CD4-positive, alpha-beta T cell (primary cell): ENCODE results near the gene FNDC1. TPM values are rescaled to one million over a fixed set of nuclear protein-coding genes. Genes with fewer than 3 reads are reported as not detected.

Experiments
- ATAC-seq: fragments of 200-7000 bp; cut with Tn5 transposase; one replicate; pipeline ENCODE4 v1.10.0; 2022; ENCODE audit warnings: mild to moderate bottlenecking; ENCODE audit not compliant: poor library complexity
- CTCF ChIA-PET: fragments of 350-600 bp; sonication (Branson Sonifier 250); formaldehyde crosslinking; loops from one replicate; lab custom pipeline; 2021; ENCODE audit warnings: antibody characterized with exemption, inconsistent platforms; lab: Charles Lee
- POLR2A ChIA-PET: fragments of 350-600 bp; sonication (Branson Sonifier 250); formaldehyde crosslinking; loops from one replicate; lab custom pipeline; 2021; ENCODE audit warnings: antibody characterized with exemption, inconsistent platforms; lab: Charles Lee
- DNase-seq, 14 experiments: peaks; one replicate each; pipeline ENCODE4 v3.0.0-alpha.2; 2013 to 2020; ENCODE audit warnings: mixed read lengths in 2 of 14
- H3K27ac ChIP-seq, 2 donors: one replicate each; pipeline versions ENCODE4 v1.5.1 to v1.7.0; 2013; ENCODE audit warnings: low read length in 2 of 2, low read depth in 1 of 2, mild to moderate bottlenecking in 1 of 2
- H3K27me3 ChIP-seq, 2 experiments: 1 replicate in 1 of 2; 2 replicates in 1 of 2; pipeline versions ENCODE4 v1.6.1 to v1.7.0; 2013; ENCODE audit warnings: low read length in 2 of 2, control low read depth in 1 of 2, mild to moderate bottlenecking in 1 of 2, moderate library complexity in 1 of 2; ENCODE audit not compliant: insufficient read depth in 2 of 2, control insufficient read depth in 1 of 2
- H3K36me3 ChIP-seq: one replicate; pipeline ENCODE4 v1.6.1; 2013; ENCODE audit warnings: low read length, control low read depth; ENCODE audit not compliant: insufficient read depth
- H3K4me1 ChIP-seq: one replicate; pipeline ENCODE4 v1.6.1; 2013; ENCODE audit warnings: low read length, control low read depth; ENCODE audit not compliant: insufficient read depth
- H3K4me3 ChIP-seq: one replicate; pipeline ENCODE4 v1.5.1; 2013; ENCODE audit warnings: mild to moderate bottlenecking, low read length, moderate library complexity
- H3K9me3 ChIP-seq, 2 experiments: 1 replicate in 1 of 2; 2 replicates in 1 of 2; pipeline versions ENCODE4 v1.6.1 to v1.7.0; 2013; ENCODE audit warnings: low read length in 2 of 2, mild to moderate bottlenecking in 2 of 2, control low read depth in 1 of 2, moderate library complexity in 1 of 2; ENCODE audit not compliant: control insufficient read depth in 1 of 2, insufficient read depth in 1 of 2
- H3K27ac Mint-ChIP-seq: one replicate; pipeline ENCODE4 v1.8.0; 2020; ENCODE audit warnings: mixed read lengths
- H3K27me3 Mint-ChIP-seq: one replicate; pipeline ENCODE4 v1.8.0; 2021; ENCODE audit warnings: mixed read lengths
- H3K36me3 Mint-ChIP-seq: one replicate; pipeline ENCODE4 v1.8.0; 2021; ENCODE audit warnings: low read depth, mixed read lengths
- H3K4me1 Mint-ChIP-seq: one replicate; pipeline ENCODE4 v1.8.0; 2021; ENCODE audit warnings: low read depth, mixed read lengths
- H3K4me3 Mint-ChIP-seq: one replicate; pipeline ENCODE4 v1.8.0; 2020; ENCODE audit warnings: mild to moderate bottlenecking, mixed read lengths
- H3K9me3 Mint-ChIP-seq: one replicate; pipeline ENCODE4 v1.8.0; 2020; ENCODE audit warnings: mixed read lengths
- CTCF ChIP-seq: fragments of 200-600 bp; IDR thresholded peaks from one replicate; pipeline ENCODE4 v1.8.0; 2022; ENCODE audit warnings: antibody characterized with exemption, mild to moderate bottlenecking
- intact Hi-C, 2 experiments: fragments of 100-400 bp; cut with DNase I in 1 of 2; cut with micrococcal nuclease in 1 of 2; formaldehyde crosslinking; loops; one replicate each; pipeline versions ENCODE4 v1.15.1 to v1.9.0; 2023 to 2025; cut with DNase I, micrococcal nuclease
- total RNA-seq, 174 experiments: library from RNA in 2 of 174; stranded (reverse) in 2 of 174; gene quantifications; one replicate each; pipeline ENCODE4 v1.2.3 and lab custom pipeline; 2021 to 2026

FNDC1 gene
- total RNA-seq, 2 experiments from 2014 or later, result not detected

GRCh38 chr6:159148641-159149040 lies 20.6 kb upstream of the FNDC1 start:
- intact Hi-C loops, result no loop called here
- H3K36me3 Mint-ChIP-seq, result no peaks in the 10 kb centered on the region
- H3K27ac Mint-ChIP-seq, result no peak overlapping the region
- no peak overlapping the region for H3K4me3 Mint-ChIP-seq
- no peak for DNase-seq
- ChIA-PET POLR2A (no interaction called here), CTCF (no interaction called here)
- no peaks in the 10 kb centered on the region for H3K27me3 ChIP-seq
- TF ChIP-seq CTCF, result no peak
- H3K27me3 Mint-ChIP-seq, result peaks cover 22% of the 10 kb centered on the region
- H3K4me1 Mint-ChIP-seq, result peaks cover 10% of the 10 kb centered on the region
- no peaks in the 10 kb centered on the region for H3K36me3 ChIP-seq
- no peaks in the 10 kb centered on the region for H3K4me1 ChIP-seq
- no peak for ATAC-seq
- H3K4me3 ChIP-seq, result no peak overlapping the region
- H3K9me3 Mint-ChIP-seq, result no peaks in the 10 kb centered on the region
- H3K27ac ChIP-seq, result no peak overlapping the region
- H3K9me3 ChIP-seq, result no peaks in the 10 kb centered on the region

- H3K4me1 ChIP-seq, result no peaks in the 10 kb centered on the region
- ATAC-seq (no peak), DNase-seq (no peak)
- no peaks in the 10 kb centered on the region for H3K36me3 ChIP-seq
- CTCF ChIA-PET, result no interaction called here
- no peaks in the 10 kb centered on the region for H3K27me3 ChIP-seq
- no peak for TF ChIP-seq CTCF
- no peak overlapping the region for H3K4me3 Mint-ChIP-seq
- peaks cover 18% of the 10 kb centered on the region for H3K27me3 Mint-ChIP-seq
- no peaks in the 10 kb centered on the region for H3K9me3 Mint-ChIP-seq
- no peak overlapping the region for H3K27ac ChIP-seq
- H3K4me1 Mint-ChIP-seq, result peaks cover 10% of the 10 kb centered on the region
- POLR2A ChIA-PET, result no interaction called here
- no peaks in the 10 kb centered on the region for H3K9me3 ChIP-seq
- H3K36me3 Mint-ChIP-seq, result no peaks in the 10 kb centered on the region
- H3K27ac Mint-ChIP-seq, result no peak overlapping the region
- H3K4me3 ChIP-seq, result no peak overlapping the region
- intact Hi-C loops, result no loop called here
Measured at GRCh38 chr6:159149641-159150040, 19.6 kb upstream of the FNDC1 start.

- H3K27ac Mint-ChIP-seq, result no peak overlapping the region
- no peaks in the 10 kb centered on the region for H3K27me3 ChIP-seq
- H3K36me3 ChIP-seq, result no peaks in the 10 kb centered on the region
- peak; percentile 41 for ATAC-seq
- peaks cover 5 to 7% of the 10 kb centered on the region in 2 experiments for H3K9me3 ChIP-seq
- H3K4me1 ChIP-seq, result no peaks in the 10 kb centered on the region
- peak in 9 of 14 experiments; percentile 17 to 68 (median 26) for DNase-seq
- POLR2A ChIA-PET, result no interaction called here
- H3K9me3 Mint-ChIP-seq, result no peaks in the 10 kb centered on the region
- CTCF ChIA-PET, result interaction anchor here (0.8 to 1.5 kb wide), 3 partner anchors 16 to 1829 kb away, joined by 3 to 5 read pairs (median 3); partner anchors contain the start of gene TMEM242
- no peak overlapping the region for H3K4me3 ChIP-seq
- H3K36me3 Mint-ChIP-seq, result peaks cover 5% of the 10 kb centered on the region
- no peak overlapping the region for H3K4me3 Mint-ChIP-seq
- no peak overlapping the region for H3K27ac ChIP-seq
- H3K4me1 Mint-ChIP-seq, result peaks cover 10% of the 10 kb centered on the region
- peaks cover 18% of the 10 kb centered on the region for H3K27me3 Mint-ChIP-seq
- TF ChIP-seq CTCF, result peak; percentile 95
- intact Hi-C loops, result no loop called here
Measured at GRCh38 chr6:159151266-159151855, 17.8 kb upstream of the FNDC1 start.
